ENCODE data around the gene ACSF2. TPM values are rescaled to one million over a fixed set of nuclear protein-coding genes. Genes with fewer than 3 reads are reported as not detected.

The ACSF2 gene
- total RNA-seq, 4 donors from 2014 or later = 20.5 to 69.3 (median 31.9) TPM

- Histone ChIP-seq H3K9me3 (no peaks in the 10 kb centered on the region), H3K27ac (no peak overlapping the region), H3K4me1 (peaks cover 0 to 18% (median 13%) of the 10 kb centered on the region in 4 donors), H3K36me3 (peaks cover 0 to 55% (median 0%) of the 10 kb centered on the region in 3 donors), H3K27me3 (peaks cover 0 to 17% of the 10 kb centered on the region in 2 donors), H3K4me3 (no peak overlapping the region)
- 84 to 86% methylated on average over 8 to 9 of the region's 9 CpGs for WGBS, 2 donors
- TF ChIP-seq POLR2A (IDR thresholded peaks at IDR 0.05) (no peak), EP300 (IDR thresholded peaks at IDR 0.05) (no peak), CTCF (IDR thresholded peaks at IDR 0.05) (no peak)
- DNase-seq (ENCODE audit: low spot score in 2 of 2) = no peak
Measured at GRCh38 chr17:50466371-50467113, 40.5 kb downstream of the ACSF2 start.

GRCh38 chr17:50467114-50467854 lies 41.3 kb downstream of the ACSF2 start:
- DNase-seq (ENCODE audit: low spot score in 2 of 2) = no peak
- no peak overlapping the region for H3K4me3 ChIP-seq
- H3K27me3 ChIP-seq = peaks cover 0 to 17% of the 10 kb centered on the region in 2 donors
- no peak overlapping the region for H3K27ac ChIP-seq
- H3K36me3 ChIP-seq = peaks cover 0 to 56% (median 0%) of the 10 kb centered on the region in 3 donors
- H3K9me3 ChIP-seq = no peaks in the 10 kb centered on the region
- peaks cover 0 to 18% (median 13%) of the 10 kb centered on the region in 4 donors for H3K4me1 ChIP-seq
- WGBS, 2 donors = 52 to 76% methylated on average over 7 of the region's 7 CpGs
- no peak for TF ChIP-seq CTCF (IDR thresholded peaks at IDR 0.05)
- no peak for TF ChIP-seq EP300 (IDR thresholded peaks at IDR 0.05)
- TF ChIP-seq POLR2A (IDR thresholded peaks at IDR 0.05) = no peak

- Histone ChIP-seq H3K27me3 (peaks cover 0 to 17% of the 10 kb centered on the region in 2 donors), H3K36me3 (peaks cover 0 to 54% (median 0%) of the 10 kb centered on the region in 3 donors), H3K9me3 (no peaks in the 10 kb centered on the region), H3K4me1 (peaks cover 0 to 18% (median 13%) of the 10 kb centered on the region in 4 donors), H3K27ac (no peak overlapping the region), H3K4me3 (no peak overlapping the region)
- WGBS, 2 donors = 71 to 82% methylated on average over 4 to 13 of the region's 13 CpGs
- no peak for DNase-seq (ENCODE audit: low spot score in 2 of 2)
- TF ChIP-seq CTCF (IDR thresholded peaks at IDR 0.05) (no peak), POLR2A (IDR thresholded peaks at IDR 0.05) (no peak), EP300 (IDR thresholded peaks at IDR 0.05) (no peak)
Measured at GRCh38 chr17:50467855-50468303, 41.9 kb downstream of the ACSF2 start.

GRCh38 chr17:50468304-50469207 lies 42.5 kb downstream of the ACSF2 start, which contains the start of gene CHAD:
Gene CHAD, minus strand, starts transcription at chr17:50468880. Its CDS starts 67 bp downstream, at chr17:50468813.
- H3K27me3 ChIP-seq = peaks cover 0 to 17% of the 10 kb centered on the region in 2 donors
- TF ChIP-seq POLR2A (IDR thresholded peaks at IDR 0.05) = no peak
- no peak for TF ChIP-seq CTCF (IDR thresholded peaks at IDR 0.05)
- TF ChIP-seq EP300 (IDR thresholded peaks at IDR 0.05) = no peak
- peaks cover 0 to 18% (median 13%) of the 10 kb centered on the region in 4 donors for H3K4me1 ChIP-seq
- no peaks in the 10 kb centered on the region for H3K9me3 ChIP-seq
- 31 to 32% methylated on average over 41 to 60 of the region's 71 CpGs for WGBS, 2 donors
- H3K4me3 ChIP-seq = peak within 1 kb of the TSS in 3 of 4 donors; percentile 4 to 38 (median 5)
- no peak within 1 kb of the TSS for H3K27ac ChIP-seq
- H3K36me3 ChIP-seq = peaks cover 0 to 50% (median 0%) of the 10 kb centered on the region in 3 donors
- no peak for DNase-seq (ENCODE audit: low spot score in 2 of 2)

All from tibial nerve (tissue), 4 donors.